Measurements from ENCODE around the gene ZNF142. TPM values are rescaled to one million over a fixed set of nuclear protein-coding genes. Genes with fewer than 3 reads are reported as not detected.
A peak's percentile ranks its signal among the peaks of the same experiment; 100 is the strongest.

The ZNF142 gene
- total and polyA plus RNA-seq, 2 of the 8 experiments (the other 6 are each of a cell fraction or from before 2014, with no cell fraction given): 9.4 to 32.5 TPM

- no peaks in the 10 kb centered on the region for H3K23me2 ChIP-seq (ENCODE audit: low read depth, low read length)
- H3K27ac ChIP-seq (ENCODE audit: low read depth, low read length): no peak within 1 kb of the TSS
- H3K4me1 ChIP-seq (replicated peaks in 1 of 4; ENCODE audit: control insufficient read depth in 3 of 4, insufficient read depth in 4 of 4, low read length in 3 of 4): peaks cover 0 to 4% (median 2%) of the 10 kb centered on the region in 4 experiments; a peak in 2 of 7 replicates
- H2BK12ac ChIP-seq (ENCODE audit: low read depth, low read length): no peak within 1 kb of the TSS
- FAIRE-seq: no peak
- peak within 1 kb of the TSS in 1 of 4 experiments; percentile 32; a peak in 1 of 7 replicates for H3K9ac ChIP-seq (replicated peaks in 1 of 4; ENCODE audit: extremely low read depth in 1 of 4, low read depth in 3 of 4, low read length in 3 of 4)
- H4K5ac ChIP-seq (ENCODE audit: insufficient read length, low read depth, low read length): no peak within 1 kb of the TSS
- H3K23ac ChIP-seq (ENCODE audit: insufficient read length): no peak within 1 kb of the TSS
- no peak within 1 kb of the TSS for H3K4ac ChIP-seq (replicated peaks; ENCODE audit: insufficient read length, low read depth, low read length)
- CTCF ChIA-PET (ENCODE audit: partially characterized antibody): interaction anchor here (0.7 to 3.0 kb wide), 10 partner anchors 9 to 214 kb away, joined by 3 to 17 read pairs (median 4); no protein-coding TSS in a partner anchor
- no peak within 1 kb of the TSS for H2AK5ac ChIP-seq (ENCODE audit: low read depth, low read length)
- no peak within 1 kb of the TSS for H4K91ac ChIP-seq (replicated peaks; ENCODE audit: insufficient read length, low read length)
- no peak for TF ChIP-seq RBBP5 (IDR thresholded peaks at IDR 0.05; ENCODE audit: borderline replicate concordance, low read depth, low read length)
- TF ChIP-seq PHF8 (conservative IDR thresholded peaks at IDR 0.05; ENCODE audit: low read depth, low read length): no peak
- TF ChIP-seq POU5F1 (IDR thresholded peaks at IDR 0.05; ENCODE audit: low read depth, low read length): no peak
- TF ChIP-seq TEAD4 (IDR thresholded peaks at IDR 0.05; ENCODE audit: low read depth, low read length): no peak
- no peak for TF ChIP-seq E2F6 (IDR thresholded peaks at IDR 0.05)
- TF ChIP-seq JUN (IDR thresholded peaks at IDR 0.05; ENCODE audit: low read depth, low read length): no peak
- TF ChIP-seq ATF2 (IDR thresholded peaks at IDR 0.05; ENCODE audit: low read length): no peak
- no peak for TF ChIP-seq SIX5 (IDR thresholded peaks at IDR 0.05; ENCODE audit: low read depth, low read length)
- no peak for TF ChIP-seq SIN3A (conservative IDR thresholded peaks at IDR 0.05 in 1 of 2, IDR thresholded peaks at IDR 0.05 in 1 of 2; ENCODE audit: low read depth in 1 of 2, low read length in 2 of 2)
- no peak within 1 kb of the TSS for H3K18ac ChIP-seq (ENCODE audit: extremely low read depth, low read length)
- no peaks in the 10 kb centered on the region for H3K79me1 ChIP-seq (ENCODE audit: low read depth, low read length)
- H3K9me3 ChIP-seq (ENCODE audit: insufficient read depth in 2 of 2, low read depth in 1 of 2, low read length in 1 of 2): no peaks in the 10 kb centered on the region
- 69% methylated on average over 8 of the region's 8 CpGs; no CpG with 5 or more reads in 1 of the 2 experiments for WGBS, 2 experiments (ENCODE audit: extremely low coverage in 1 of 2, insufficient coverage in 1 of 2, insufficient read length in 1 of 2, insufficient replicate concordance in 2 of 2, low coverage in 1 of 2, low lambda C conversion rate in 2 of 2, missing lambda C conversion rate in 1 of 2)
- POLR2A ChIA-PET (ENCODE audit: partially characterized antibody): interaction anchor here (0.7 to 3.7 kb wide), 7 partner anchors 9 to 44 kb away, joined by 3 to 39 read pairs (median 4); no protein-coding TSS in a partner anchor
- H2BK5ac ChIP-seq (ENCODE audit: low read depth, low read length): no peak within 1 kb of the TSS
- peak within 1 kb of the TSS; percentile 69 for H2AFZ ChIP-seq (ENCODE audit: low read length)
- no peak within 1 kb of the TSS for H3K4me3 ChIP-seq (ENCODE audit: extremely low read depth in 1 of 4, insufficient read depth in 2 of 4, low read depth in 3 of 4, low read length in 4 of 4)
- H3K4me2 ChIP-seq (ENCODE audit: insufficient read depth in 1 of 2, low read depth in 2 of 2, low read length in 2 of 2): peak within 1 kb of the TSS in 1 of 2 experiments; percentile 3; a peak in 2 of 4 replicates
- no peaks in the 10 kb centered on the region for H4K20me1 ChIP-seq (replicated peaks in 1 of 2; ENCODE audit: control insufficient read depth in 1 of 2, insufficient read depth in 2 of 2, low read length in 2 of 2)
- no peak within 1 kb of the TSS for H2BK20ac ChIP-seq (ENCODE audit: low read length)
- H2BK15ac ChIP-seq (ENCODE audit: low read length): no peak within 1 kb of the TSS
- no peak within 1 kb of the TSS for H3K56ac ChIP-seq (replicated peaks; ENCODE audit: insufficient read length, low read depth, low read length)
- DNase-seq (ENCODE audit: low read depth in 1 of 2, low spot score in 2 of 2): no peak
- H3K14ac ChIP-seq (ENCODE audit: insufficient read length): no peak within 1 kb of the TSS
- H2BK120ac ChIP-seq (replicated peaks; ENCODE audit: low read depth, low read length): no peak within 1 kb of the TSS
- H3K27me3 ChIP-seq (replicated peaks in 1 of 4; ENCODE audit: control insufficient read depth in 3 of 4, extremely low read depth in 1 of 4, insufficient read depth in 3 of 4, low read length in 3 of 4): no peaks in the 10 kb centered on the region
- H3K36me3 ChIP-seq (ENCODE audit: control insufficient read depth in 2 of 4, insufficient read depth in 4 of 4, low read length in 3 of 4): no peaks in the 10 kb centered on the region; a peak in 1 of 8 replicates
- H4K8ac ChIP-seq (ENCODE audit: extremely low read depth, insufficient read depth, low read length): no peak within 1 kb of the TSS
- H3K79me2 ChIP-seq (ENCODE audit: control insufficient read depth in 1 of 2, insufficient read depth in 2 of 2, low read length in 2 of 2): no peaks in the 10 kb centered on the region
Measured at GRCh38 chr2:218607436-218608115, 51.8 kb downstream of the ZNF142 start, which contains the start of gene PLCD4. Gene PLCD4 (plus strand): TSS chr2:218607899. CDS start chr2:218615740, 7,841 bp downstream.

Measured in H1 (cell line).